ENCODE data around the gene IMMP1L.

The IMMP1L gene

GRCh38 chr11:31422703-31423102 is 86.7 kb downstream of the IMMP1L start:
- no peak for DNase-seq (ENCODE audit: low read depth)
- H3K4me3 ChIP-seq (ENCODE audit: low read depth, low read length), result no peak overlapping the region
- TF ChIP-seq CTCF (IDR thresholded peaks at IDR 0.05; ENCODE audit: low read depth, low read length, missing control alignments), result no peak

- DNase-seq (ENCODE audit: low read depth), result no peak
- H3K4me3 ChIP-seq (ENCODE audit: low read depth, low read length), result no peak overlapping the region
- no peak for TF ChIP-seq CTCF (IDR thresholded peaks at IDR 0.05; ENCODE audit: low read depth, low read length, missing control alignments)
These were observed 87.6 kb downstream of the IMMP1L start for GRCh38 chr11:31421820-31422219.

- no peak overlapping the region for H3K4me3 ChIP-seq (ENCODE audit: low read depth, low read length)
- DNase-seq (ENCODE audit: low read depth), result no peak
- TF ChIP-seq CTCF (IDR thresholded peaks at IDR 0.05; ENCODE audit: low read depth, low read length, missing control alignments), result no peak
These were observed 89.8 kb downstream of the IMMP1L start for GRCh38 chr11:31419669-31420068.

- no peak for TF ChIP-seq CTCF (IDR thresholded peaks at IDR 0.05; ENCODE audit: low read depth, low read length, missing control alignments)
- DNase-seq (ENCODE audit: low read depth), result no peak
- H3K4me3 ChIP-seq (ENCODE audit: low read depth, low read length), result no peak overlapping the region
These were observed 90.3 kb downstream of the IMMP1L start for GRCh38 chr11:31419138-31419537.

- no peak overlapping the region for H3K4me3 ChIP-seq (ENCODE audit: low read depth, low read length)
- TF ChIP-seq CTCF (IDR thresholded peaks at IDR 0.05; ENCODE audit: low read depth, low read length, missing control alignments), result no peak
These were observed 91.6 kb downstream of the IMMP1L start for GRCh38 chr11:31417816-31418215.

GRCh38 chr11:31417357-31417756 is 92.1 kb downstream of the IMMP1L start:
- TF ChIP-seq CTCF (IDR thresholded peaks at IDR 0.05; ENCODE audit: low read depth, low read length, missing control alignments), result no peak
- DNase-seq (ENCODE audit: low read depth), result no peak
- no peak overlapping the region for H3K4me3 ChIP-seq (ENCODE audit: low read depth, low read length)

More at GRCh38 chr11:31417816-31418215, 91.6 kb downstream of the IMMP1L start:
- no peak for DNase-seq (ENCODE audit: low read depth)

GRCh38 chr11:31415435-31415834 is 94.0 kb downstream of the IMMP1L start:
- no peak overlapping the region for H3K4me3 ChIP-seq (ENCODE audit: low read depth, low read length)
- DNase-seq (ENCODE audit: low read depth), result no peak
- TF ChIP-seq CTCF (IDR thresholded peaks at IDR 0.05; ENCODE audit: low read depth, low read length, missing control alignments), result no peak
